Fibroblast of mammary gland (primary cell): Measurements from ENCODE around the gene TSPAN11.

ENCODE experiments used
- DNase-seq: peaks from one replicate; pipeline ENCODE4 v3.0.0-alpha.2; 2010; ENCODE audit warnings: low read depth
- H3K4me3 ChIP-seq: 2 replicates; pipeline ENCODE4 v1.5.1; 2011; ENCODE audit warnings: low read depth, mild to moderate bottlenecking, low read length, moderate library complexity; ENCODE audit not compliant: control insufficient read depth
- TF ChIP-seq, protein P1 (sequence below): conservative IDR thresholded peaks from 2 replicates; pipeline ENCODE4 v1.5.1; 2011; ENCODE audit warnings: low read depth, low read length, inconsistent platforms; ENCODE audit not compliant: control insufficient read depth, insufficient read depth

Gene TSPAN11

DNA sequence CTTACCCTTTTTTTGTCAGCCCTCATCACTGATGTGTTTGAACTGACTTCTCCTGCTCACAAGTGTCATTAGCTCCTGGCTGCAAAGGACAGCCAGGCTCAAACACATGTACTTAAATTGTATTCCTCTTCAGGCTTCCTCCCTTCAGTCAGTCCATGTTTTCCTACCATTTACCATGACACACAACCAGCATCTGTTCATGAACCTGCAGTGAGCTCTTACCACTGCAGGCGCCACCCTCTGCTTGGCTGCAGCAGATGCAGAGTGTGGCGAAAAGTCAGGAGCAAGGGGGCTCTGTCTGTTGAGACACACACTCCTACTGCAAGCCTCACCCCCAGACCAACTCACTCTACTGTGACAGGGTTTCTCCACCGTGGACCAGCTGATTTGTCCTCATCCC is 70.2 kb downstream of the TSPAN11 start:
- DNase-seq: no peak
- TF ChIP-seq, protein P1, sequence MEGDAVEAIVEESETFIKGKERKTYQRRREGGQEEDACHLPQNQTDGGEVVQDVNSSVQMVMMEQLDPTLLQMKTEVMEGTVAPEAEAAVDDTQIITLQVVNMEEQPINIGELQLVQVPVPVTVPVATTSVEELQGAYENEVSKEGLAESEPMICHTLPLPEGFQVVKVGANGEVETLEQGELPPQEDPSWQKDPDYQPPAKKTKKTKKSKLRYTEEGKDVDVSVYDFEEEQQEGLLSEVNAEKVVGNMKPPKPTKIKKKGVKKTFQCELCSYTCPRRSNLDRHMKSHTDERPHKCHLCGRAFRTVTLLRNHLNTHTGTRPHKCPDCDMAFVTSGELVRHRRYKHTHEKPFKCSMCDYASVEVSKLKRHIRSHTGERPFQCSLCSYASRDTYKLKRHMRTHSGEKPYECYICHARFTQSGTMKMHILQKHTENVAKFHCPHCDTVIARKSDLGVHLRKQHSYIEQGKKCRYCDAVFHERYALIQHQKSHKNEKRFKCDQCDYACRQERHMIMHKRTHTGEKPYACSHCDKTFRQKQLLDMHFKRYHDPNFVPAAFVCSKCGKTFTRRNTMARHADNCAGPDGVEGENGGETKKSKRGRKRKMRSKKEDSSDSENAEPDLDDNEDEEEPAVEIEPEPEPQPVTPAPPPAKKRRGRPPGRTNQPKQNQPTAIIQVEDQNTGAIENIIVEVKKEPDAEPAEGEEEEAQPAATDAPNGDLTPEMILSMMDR: no peak
- H3K4me3 ChIP-seq: no peak overlapping the region

DNA sequence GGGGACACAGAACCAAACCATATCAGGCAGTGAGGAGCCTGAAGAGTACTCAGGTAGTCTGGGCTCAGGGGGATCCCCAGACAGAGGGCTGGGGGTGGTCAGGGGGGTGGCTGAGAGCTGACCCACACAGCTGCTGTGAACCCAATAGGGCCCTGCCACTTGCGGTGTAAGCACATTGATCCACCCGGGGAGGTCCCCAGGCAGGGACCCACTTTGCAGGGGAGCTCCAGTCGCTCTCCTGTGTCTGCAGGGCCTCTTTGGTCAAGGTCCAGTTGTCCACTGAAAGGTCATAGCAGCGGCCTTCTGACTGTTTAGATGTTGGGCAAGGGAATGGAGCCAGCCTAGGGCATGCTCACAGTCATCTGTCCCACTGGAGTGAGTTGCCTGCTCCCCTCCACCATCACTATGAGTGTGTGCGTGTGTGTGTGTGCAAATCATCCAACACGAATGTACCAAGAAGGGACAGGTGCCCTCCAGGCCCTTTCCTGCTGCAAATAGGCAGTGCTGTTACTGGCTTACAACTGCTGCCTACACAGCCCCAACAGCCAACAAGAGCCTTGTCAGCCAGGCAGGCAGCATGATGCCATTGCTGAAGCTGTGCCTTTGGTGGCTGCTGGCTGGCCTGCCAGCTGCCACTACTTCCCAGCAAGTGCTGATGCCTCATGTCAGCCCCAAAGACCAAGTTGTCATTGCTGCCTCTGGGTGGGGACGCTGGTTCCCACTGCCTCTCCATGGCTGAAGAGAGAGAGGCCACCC is 71.3 kb downstream of the TSPAN11 start:
- no peak overlapping the region for H3K4me3 ChIP-seq
- DNase-seq: no peak
- TF ChIP-seq, protein P1: no peak

DNA sequence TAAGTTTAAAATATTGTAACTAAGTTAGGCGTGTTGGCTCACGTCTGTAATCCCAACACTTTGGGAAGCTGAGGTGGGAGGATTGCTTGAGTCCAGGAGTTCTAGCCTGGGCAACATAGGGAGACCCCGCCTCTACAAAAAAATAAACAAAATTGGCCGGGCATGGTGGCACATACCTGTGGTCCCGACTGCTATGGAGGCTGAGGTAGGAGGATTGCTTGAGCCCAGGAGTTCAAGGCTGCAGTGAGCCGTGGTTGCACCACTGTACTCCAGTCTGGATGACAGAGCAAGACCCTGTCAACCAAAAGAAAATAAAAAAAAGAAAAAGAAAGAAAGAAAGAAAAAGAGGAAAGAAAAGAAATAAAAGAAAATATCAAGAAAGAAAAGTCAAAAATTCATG is 72.5 kb downstream of the TSPAN11 start:
- TF ChIP-seq, protein P1: no peak
- no peak overlapping the region for H3K4me3 ChIP-seq
- DNase-seq: no peak

DNA sequence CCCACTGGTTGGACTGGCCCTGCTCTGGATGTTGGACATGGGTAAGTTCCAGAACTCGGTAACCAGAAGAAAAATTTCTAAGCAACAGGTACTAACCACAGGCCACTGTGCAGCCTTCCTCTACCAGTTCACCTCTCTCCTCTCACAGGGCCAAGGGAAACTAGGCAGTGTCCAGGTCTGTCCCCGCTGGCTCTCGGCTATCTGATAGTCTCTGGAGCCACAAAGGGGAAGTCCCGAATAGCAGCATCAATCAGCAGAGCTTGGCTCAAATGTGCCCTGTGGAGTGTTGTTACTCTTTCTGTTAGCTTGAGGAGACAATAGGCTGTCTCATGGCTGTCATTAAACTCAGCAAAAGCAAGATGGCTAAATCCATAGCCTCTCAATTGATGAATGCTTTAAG is 73.2 kb downstream of the TSPAN11 start:
- TF ChIP-seq, protein P1: no peak
- no peak overlapping the region for H3K4me3 ChIP-seq

DNA sequence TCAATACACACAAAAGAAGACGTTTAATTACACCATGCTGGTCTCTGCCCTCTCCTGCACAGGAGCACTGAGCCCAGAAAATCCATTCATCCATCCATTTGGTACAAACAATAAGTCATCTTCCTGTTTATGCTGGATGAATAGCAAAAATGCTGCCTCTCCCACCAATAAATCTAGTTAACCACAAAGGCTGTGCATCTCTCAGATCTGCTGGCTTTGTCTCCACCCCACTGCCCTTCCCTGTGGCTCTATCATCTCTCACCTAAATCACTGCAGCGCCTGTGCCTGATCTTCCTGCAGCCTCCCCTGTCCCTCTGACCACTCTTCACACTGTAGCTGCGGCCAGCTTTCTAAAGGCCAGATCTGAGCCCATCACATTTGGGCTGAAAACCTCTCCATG is 74.2 kb downstream of the TSPAN11 start:
- H3K4me3 ChIP-seq: no peak overlapping the region
- TF ChIP-seq, protein P1: no peak
- peak; percentile 64 for DNase-seq

More for the DNA sequence above, 73.2 kb downstream of the TSPAN11 start:
- no peak for DNase-seq

DNA sequence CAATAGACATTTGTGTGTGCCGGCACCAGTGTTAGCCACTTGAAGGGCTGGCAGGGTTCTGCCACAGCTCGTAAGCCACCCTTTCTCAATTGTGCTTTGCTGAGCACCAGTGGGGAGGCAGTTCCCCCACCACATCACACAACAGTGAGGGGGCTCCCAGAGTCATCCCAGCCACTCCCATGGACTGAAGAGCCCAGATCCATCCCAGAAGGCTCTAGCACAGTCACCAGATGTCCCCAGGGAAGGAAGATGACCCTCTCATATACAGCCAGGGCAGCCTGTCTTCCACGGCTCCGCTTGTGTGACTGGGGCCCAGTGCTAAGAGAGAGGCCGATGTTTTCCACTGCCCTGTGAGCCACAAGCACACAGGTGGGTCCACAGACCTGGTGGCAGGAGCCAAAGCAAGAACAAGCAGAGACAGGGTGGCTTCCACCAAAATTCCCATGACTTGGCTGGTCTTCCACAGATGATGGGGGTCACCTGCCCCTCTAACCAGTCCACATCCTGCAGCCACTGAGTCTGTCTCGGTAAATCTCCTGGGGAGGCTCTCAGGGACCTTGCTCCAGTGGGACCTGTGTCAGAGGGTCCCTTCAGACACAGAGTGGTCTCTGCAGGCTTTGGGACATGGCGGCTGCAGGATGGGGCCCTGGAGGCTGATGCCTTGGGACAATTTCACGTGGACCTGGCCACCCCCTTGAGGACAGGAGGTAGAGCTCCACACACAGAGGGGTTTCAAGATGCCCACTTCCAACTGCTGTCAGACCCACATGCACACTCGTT is 75.2 kb downstream of the TSPAN11 start:
- TF ChIP-seq, protein P1: no peak
- H3K4me3 ChIP-seq: no peak overlapping the region

More for the DNA sequence above, 75.2 kb downstream of the TSPAN11 start:
- no peak for DNase-seq
